GM21723 (cell line): ENCODE data around the gene SOSTDC1.

Experiments used
- ATAC-seq: cut with Tn5 transposase; IDR thresholded peaks from one replicate; pipeline ENCODE4 v1.9.1; 2021; ENCODE audit warnings: mild to moderate bottlenecking, moderate library complexity; ENCODE audit not compliant: unreplicated experiment

SOSTDC1 gene

DNA sequence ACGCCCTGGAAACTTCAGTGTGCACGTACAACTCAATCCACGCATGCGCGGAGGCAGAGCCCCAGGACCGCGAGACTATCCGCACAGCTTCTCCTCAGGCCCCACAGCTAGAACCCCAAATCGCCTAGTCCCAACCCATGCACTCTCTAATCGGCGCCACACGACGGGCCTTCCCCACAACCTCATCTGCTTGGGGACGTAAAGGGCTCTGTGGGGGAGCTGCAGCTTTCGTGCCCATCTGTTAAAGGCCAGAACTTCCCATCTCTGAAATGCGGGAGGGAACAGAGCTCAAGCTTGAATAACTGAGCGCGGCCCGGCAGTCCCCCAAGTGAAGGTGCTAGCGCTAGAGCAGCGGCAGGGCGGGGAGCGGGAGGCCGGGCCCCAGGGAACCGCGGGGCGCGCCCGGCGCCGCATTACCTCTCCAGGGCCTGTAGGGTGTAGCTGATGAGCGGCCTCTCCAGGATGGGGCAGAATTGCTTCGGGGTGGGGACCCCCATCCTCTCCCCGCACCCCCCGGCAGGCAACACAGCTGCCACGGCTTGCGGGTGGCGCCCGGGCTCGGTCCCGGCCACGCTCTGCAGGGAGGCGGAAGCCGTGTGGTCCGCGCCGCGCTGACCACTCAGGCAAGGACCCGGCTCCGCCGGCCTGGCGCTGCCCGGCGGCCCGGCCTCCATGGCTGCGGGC, 44.7 kb downstream of the SOSTDC1 start:
- peak; percentile 89 for ATAC-seq

GRCh38 chr7:16420329-16420648, 45.2 kb downstream of the SOSTDC1 start:
- ATAC-seq: no peak

DNA sequence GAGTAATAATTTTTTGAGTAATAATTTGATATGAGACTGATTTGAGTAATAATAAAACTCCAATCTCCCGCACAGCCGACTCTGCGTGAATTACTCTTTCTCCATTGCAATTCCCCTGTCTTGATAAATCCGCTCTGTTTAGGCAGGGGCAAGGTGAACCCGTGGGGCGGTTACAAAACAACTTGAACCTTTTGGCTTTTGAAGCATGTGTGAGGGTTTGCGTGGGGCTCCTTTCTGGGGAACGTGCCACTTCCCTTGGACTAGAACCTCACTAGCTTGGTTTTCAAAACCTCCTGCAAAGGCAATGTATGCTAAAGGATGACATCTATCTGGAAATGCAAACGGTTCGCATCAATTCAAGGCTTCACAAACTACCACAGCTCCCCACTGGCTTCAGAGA, 45.7 kb downstream of the SOSTDC1 start:
- no peak for ATAC-seq

DNA sequence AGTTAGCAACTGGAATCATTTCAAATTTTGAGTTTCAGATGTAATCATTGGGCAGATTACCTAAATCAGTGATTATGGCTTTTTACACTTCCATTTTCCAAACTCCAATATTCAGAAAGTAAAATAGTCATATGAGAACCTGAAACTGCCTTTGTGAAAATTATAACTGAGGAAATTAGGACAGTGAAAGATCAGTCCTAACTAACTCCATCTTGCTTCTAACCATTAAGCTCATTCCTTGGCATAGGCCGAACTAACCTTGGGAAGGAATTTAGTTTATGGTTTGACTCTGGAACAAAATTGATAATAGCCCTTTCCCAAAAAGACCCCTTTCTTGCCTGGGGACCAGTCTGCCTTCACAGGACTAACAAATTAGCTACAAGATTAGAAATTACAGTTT, 46.4 kb downstream of the SOSTDC1 start:
- no peak for ATAC-seq

DNA sequence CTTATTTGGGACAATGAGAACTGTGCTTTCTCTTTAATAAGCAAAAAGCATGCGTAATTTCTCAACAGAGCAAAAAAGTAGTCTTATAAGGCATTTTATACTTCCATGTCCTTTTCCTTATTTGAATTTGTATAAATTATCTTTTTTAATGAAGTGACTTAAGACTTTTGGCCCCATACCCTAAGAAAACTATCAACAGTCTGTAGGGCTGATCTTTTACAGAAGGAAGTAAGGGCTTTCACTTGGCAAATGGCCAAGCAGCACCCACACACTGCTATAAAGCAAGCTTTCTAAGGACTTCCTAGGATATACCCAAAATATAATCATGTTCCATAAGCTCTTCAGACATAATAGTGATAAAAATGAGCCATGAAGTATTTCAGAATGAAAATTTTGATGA, 47.6 kb downstream of the SOSTDC1 start:
- ATAC-seq: no peak

DNA sequence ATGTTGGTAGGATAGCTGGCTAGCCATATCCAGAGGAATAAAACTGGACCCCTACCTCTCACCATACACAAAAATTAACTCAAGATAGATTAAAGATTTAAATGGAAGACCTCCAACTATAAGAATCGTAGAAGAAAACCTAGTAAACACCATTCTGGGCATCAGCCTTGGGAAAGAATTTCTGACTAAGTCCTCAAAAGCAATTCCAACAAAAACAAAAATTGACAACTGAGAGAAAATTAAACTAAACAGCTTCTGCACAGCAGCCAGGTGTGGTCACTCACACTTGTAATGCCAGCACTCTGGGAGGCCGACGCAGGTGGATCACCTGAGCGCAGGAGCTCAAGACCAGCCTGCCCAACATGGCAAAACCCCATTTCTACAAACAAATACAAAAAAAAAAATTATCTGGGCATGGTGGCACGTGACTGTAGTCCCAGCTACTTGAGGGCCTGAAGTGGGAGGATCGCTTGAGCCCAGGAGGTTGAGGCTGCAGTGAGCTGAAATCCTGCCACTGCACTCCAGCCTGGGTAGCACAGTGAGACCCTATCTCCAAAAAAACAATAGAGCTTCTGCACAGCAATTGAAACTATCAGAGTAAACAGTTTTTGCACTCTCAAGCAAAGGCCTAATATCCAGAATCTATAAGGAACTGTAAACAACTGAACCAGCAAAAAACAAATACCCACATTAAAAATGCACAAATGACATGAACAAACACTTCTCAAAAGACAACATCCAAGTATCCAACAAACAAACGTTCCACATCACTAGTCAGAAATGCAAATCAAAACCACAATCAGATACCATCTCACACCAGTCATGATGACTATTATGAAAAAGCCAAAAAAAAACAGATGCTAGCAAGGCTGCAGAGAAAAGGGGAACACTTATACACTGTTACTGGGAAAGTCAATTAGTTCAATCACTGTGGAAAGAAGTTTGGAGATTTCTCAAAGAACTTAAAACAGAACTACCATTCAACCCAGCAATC, 49.0 kb downstream of the SOSTDC1 start:
- ATAC-seq: no peak

DNA sequence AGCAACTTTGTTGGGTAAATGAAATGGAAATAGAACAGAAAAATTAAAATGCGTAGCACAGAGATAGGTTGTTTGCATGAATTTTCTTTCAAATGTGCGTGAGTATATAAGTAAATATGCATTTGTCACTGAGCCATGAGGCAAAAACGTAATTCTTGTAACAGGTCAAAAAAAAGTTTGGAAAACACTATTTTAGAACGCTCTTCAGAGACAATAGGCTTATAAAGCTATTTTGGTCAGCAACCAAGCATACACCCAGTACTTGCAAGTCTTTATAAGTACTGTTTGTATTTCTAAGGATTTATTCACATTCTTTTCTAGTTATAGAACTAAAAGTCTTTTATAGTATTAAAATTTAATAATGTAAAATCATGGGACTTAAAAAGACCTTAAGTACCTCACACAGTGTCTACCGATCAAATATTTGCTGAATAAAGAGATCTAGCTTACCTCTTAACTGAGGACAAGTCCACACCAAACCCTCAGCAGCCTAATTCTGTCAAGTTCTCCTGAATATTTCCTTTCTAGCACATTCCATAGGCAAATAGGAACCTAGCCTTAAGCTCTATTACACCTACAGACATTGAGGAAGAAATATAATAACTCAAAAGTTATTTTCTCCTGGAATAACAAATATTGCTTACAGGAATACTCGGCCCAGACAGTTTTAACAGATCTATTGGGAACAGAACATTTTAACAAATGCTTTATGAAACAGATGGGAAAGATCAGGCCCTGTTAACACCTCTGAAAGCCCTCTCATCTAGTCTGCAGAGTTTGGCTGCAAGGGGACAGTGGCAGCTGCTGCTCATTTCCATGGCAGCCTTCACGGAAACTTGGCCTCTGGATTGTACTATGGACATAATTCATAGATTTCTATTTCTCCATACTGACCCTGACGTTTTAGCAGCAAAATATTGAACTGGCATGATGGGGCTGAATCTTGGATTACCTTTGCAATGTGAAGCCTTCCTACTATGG, 53.0 kb downstream of the SOSTDC1 start:
- ATAC-seq: no peak
